Testis (tissue), 3 donors: ENCODE data around the gene PRUNE2. TPM values are rescaled to one million over a fixed set of nuclear protein-coding genes. Genes with fewer than 3 reads are reported as not detected.

ENCODE experiments used
- DNase-seq: peaks from one replicate; pipeline ENCODE4 v3.0.0-alpha.2; 2019
- H3K27ac ChIP-seq, 2 donors: fragments of 200-600 bp; sonication (generic); one replicate each; pipeline ENCODE4 v1.5.1; 2019
- H3K27me3 ChIP-seq: fragments of 200-600 bp; sonication (generic); one replicate; pipeline ENCODE4 v1.5.1; 2019
- H3K36me3 ChIP-seq: fragments of 200-600 bp; sonication (generic); one replicate; pipeline ENCODE4 v1.5.1; 2017; ENCODE audit warnings: low read depth; ENCODE audit errors: missing control alignments
- H3K4me1 ChIP-seq: fragments of 200-600 bp; sonication (generic); one replicate; pipeline ENCODE4 v1.5.1; 2019
- H3K4me3 ChIP-seq, 2 donors: fragments of 200-600 bp; sonication (generic); one replicate each; pipeline ENCODE4 v1.5.1; 2017 to 2019
- H3K9me3 ChIP-seq: fragments of 200-600 bp; sonication (generic); one replicate; pipeline ENCODE4 v1.5.1; 2017
- CTCF ChIP-seq, 3 experiments: fragments of 450-650 bp in 2 of 3; fragments of 200-600 bp in 1 of 3; sonication (generic) in 1 of 3; IDR thresholded peaks; one replicate each; pipeline ENCODE4 v1.5.1; 2016 to 2019; ENCODE audit warnings: antibody characterized with exemption in 3 of 3, mild to moderate bottlenecking in 2 of 3, moderate library complexity in 1 of 3
- POLR2A ChIP-seq: fragments of 450-650 bp; IDR thresholded peaks from one replicate; pipeline ENCODE4 v1.6.1; 2017; ENCODE audit warnings: antibody characterized with exemption, mild to moderate bottlenecking, moderate library complexity
- WGBS, 2 donors: methylation state at CpG; one replicate each; pipeline ENCODE4 v1.1.5; 2018; 5-methylcytosine and 5-hydroxymethylcytosine counted together
- intact Hi-C: fragments of 100-400 bp; cut with DNase I; formaldehyde crosslinking; loops from one replicate; pipeline ENCODE4 v1.15.1; 2023; ENCODE audit warnings: low total_unique reads
- polyA plus RNA-seq: library from polyadenylated mRNA; stranded (reverse); fragments of 350-450 nt; fragmentation: Illumina TruSeq; extraction: RNeasy Lipid Tissue Mini Kit (QIAGEN cat#74804); gene quantifications from one replicate; pipeline ENCODE4 v1.2.3, GENCODE V29; 2014; ENCODE audit warnings: low read depth, low replicate concordance; ENCODE audit not compliant: insufficient read depth
- total RNA-seq, 2 donors: library from RNA; depleted of rRNA; stranded (reverse); fragments of >200 nt; gene quantifications; one replicate each; pipeline ENCODE4 v1.2.3, GENCODE V29; 2016

The PRUNE2 gene
- total and polyA plus RNA-seq, 3 donors from 2014 or later, result 15.8 to 19.3 (median 17.2) TPM

- WGBS, 2 donors, result 44 to 51% methylated on average over 2 of the region's 2 CpGs
- TF ChIP-seq POLR2A (no peak), CTCF (IDR thresholded peaks at IDR 0.05) (no peak)
- Histone ChIP-seq H3K27ac (no peak overlapping the region), H3K4me3 (no peak overlapping the region), H3K27me3 (no peaks in the 10 kb centered on the region), H3K9me3 (no peaks in the 10 kb centered on the region), H3K4me1 (peaks cover 11% of the 10 kb centered on the region), H3K36me3 (no peaks in the 10 kb centered on the region)
- intact Hi-C loops, result no loop called here
- DNase-seq, result no peak
Measured at GRCh38 chr9:76619640-76620039, 286.3 kb downstream of the PRUNE2 start.

DNA sequence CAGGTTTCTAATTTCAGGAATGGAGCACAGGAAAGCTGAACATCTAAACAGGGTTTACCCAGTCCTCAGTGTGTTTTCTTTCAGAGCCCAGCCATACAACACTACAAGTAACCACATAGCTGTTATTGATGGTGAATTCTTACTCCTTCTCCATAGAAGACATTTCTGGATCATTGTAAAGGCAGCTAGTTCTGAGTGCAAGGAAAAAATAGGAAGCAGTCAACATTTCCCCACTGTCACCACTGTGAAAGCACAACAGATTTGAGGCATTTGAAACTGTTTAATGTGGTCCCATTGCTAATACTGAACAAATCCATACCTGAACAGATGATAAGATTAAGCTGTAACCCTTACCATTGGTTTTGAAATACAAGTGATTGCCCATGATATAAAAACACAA is 286.7 kb downstream of the PRUNE2 start:
- DNase-seq, result no peak
- Histone ChIP-seq H3K9me3 (no peaks in the 10 kb centered on the region), H3K4me1 (peaks cover 11% of the 10 kb centered on the region), H3K4me3 (no peak overlapping the region), H3K27me3 (no peaks in the 10 kb centered on the region), H3K27ac (no peak overlapping the region), H3K36me3 (no peaks in the 10 kb centered on the region)
- TF ChIP-seq POLR2A (no peak), CTCF (IDR thresholded peaks at IDR 0.05) (no peak)
- intact Hi-C loops, result no loop called here

DNA sequence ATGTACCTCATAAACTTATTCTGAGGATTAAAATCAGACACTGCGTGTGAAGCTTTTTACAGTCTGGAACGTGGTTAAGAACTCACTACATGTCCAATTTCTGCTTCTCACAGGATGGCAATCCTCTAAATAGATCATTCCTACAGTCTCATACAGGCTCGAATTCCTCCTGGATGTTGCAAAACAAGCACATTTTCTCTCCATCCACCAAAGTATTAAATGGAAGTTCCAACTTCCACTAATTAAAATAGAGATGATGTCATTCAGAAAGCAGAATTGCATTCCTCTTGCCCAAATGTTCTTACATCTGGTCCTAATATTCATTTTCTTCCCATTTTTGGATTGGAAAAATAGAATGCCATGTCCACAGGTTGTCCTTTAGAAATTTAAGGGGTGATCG is 287.2 kb downstream of the PRUNE2 start:
- Histone ChIP-seq H3K27me3 (no peaks in the 10 kb centered on the region), H3K9me3 (no peaks in the 10 kb centered on the region), H3K27ac (no peak overlapping the region), H3K4me3 (no peak overlapping the region), H3K4me1 (peaks cover 11% of the 10 kb centered on the region), H3K36me3 (no peaks in the 10 kb centered on the region)
- TF ChIP-seq POLR2A, result no peak
- WGBS, 2 donors, result 82 to 89% methylated on average over 4 of the region's 4 CpGs
- DNase-seq, result no peak
- intact Hi-C loops, result no loop called here

GRCh38 chr9:76617497-76618175 is 288.3 kb downstream of the PRUNE2 start:
- peaks cover 11% of the 10 kb centered on the region for H3K4me1 ChIP-seq
- intact Hi-C loops, result no loop called here
- H3K27ac ChIP-seq, result no peak overlapping the region
- WGBS, 2 donors, result 65 to 75% methylated on average over 3 of the region's 3 CpGs
- no peak overlapping the region for H3K4me3 ChIP-seq
- DNase-seq, result no peak
- TF ChIP-seq POLR2A (no peak), CTCF (IDR thresholded peaks at IDR 0.05) (no peak)
- H3K36me3 ChIP-seq, result no peaks in the 10 kb centered on the region
- H3K9me3 ChIP-seq, result no peaks in the 10 kb centered on the region
- H3K27me3 ChIP-seq, result no peaks in the 10 kb centered on the region

DNA sequence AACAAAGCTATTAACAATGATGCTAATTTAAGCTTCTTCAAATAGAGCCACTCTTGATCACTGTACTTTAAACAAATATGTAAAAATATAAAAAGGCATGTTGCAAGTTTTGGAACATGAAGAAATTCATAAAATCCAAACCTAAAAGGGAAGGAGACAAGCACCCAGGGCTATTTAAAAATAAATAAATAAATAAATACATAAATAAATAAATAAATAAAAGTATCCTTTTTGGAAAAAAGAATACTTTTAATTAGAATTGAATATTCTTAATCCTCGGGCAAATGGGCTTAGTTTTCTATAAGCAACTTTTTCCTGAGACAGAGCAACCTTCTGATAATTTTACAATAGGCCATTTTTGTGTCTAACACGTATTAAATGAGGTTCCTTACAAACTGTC is 289.1 kb downstream of the PRUNE2 start:
- no peak for DNase-seq
- intact Hi-C loops, result no loop called here
- 88 to 94% methylated on average over 2 of the region's 2 CpGs for WGBS, 2 donors
- Histone ChIP-seq H3K4me1 (peaks cover 11% of the 10 kb centered on the region), H3K27ac (no peak overlapping the region), H3K27me3 (no peaks in the 10 kb centered on the region), H3K9me3 (no peaks in the 10 kb centered on the region), H3K36me3 (no peaks in the 10 kb centered on the region), H3K4me3 (no peak overlapping the region)
- TF ChIP-seq POLR2A, result no peak
- no peak for TF ChIP-seq CTCF (IDR thresholded peaks at IDR 0.05)
